DND-41 (cell line): Measurements from ENCODE around the gene CEP131.

ENCODE experiments used
- CTCF ChIP-seq: IDR thresholded peaks from 2 replicates; pipeline ENCODE4 v1.5.1; 2012; ENCODE audit warnings: borderline replicate concordance, low read length, moderate library complexity, mild to moderate bottlenecking; ENCODE audit not compliant: poor library complexity, severe bottlenecking; ENCODE audit errors: extremely low read depth
- EZH2 ChIP-seq: IDR thresholded peaks from 3 replicates; pipeline ENCODE4 v1.6.1; 2012; ENCODE audit warnings: borderline replicate concordance, low read depth, mild to moderate bottlenecking, moderate library complexity, low read length, inconsistent platforms; ENCODE audit not compliant: severe bottlenecking

DNA sequence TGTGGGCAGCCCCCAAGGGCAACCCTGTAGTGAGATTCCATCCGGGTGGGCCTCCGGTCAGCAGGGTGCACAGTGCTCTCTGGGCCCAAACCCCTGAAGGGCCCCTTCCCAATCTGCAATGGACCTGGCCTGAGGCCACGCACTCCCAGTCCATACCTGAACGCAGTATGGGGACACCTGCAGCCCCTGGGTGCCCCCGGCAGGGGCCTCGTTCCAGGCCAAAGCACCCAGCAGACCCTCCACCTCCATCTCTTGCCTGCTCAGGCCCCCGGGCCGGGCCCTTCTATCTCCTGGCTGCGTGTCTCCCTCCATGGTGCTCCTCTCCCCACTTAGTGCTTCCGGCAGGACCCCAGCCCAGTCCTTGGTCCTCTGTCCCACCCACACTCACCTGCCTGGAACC is 39.4 kb downstream of the CEP131 start:
- TF ChIP-seq CTCF (no peak), EZH2 (no peak)
